NCI-H345 (cell line): ENCODE results near the gene BAHCC1.
"Not testable (repeated sequence)": the region's sequence is repeated elsewhere in the genome, so short reads cannot be mapped to it uniquely, and the experiment has no call there.

Experiments
- DNase-seq: peaks from one replicate; lab custom pipeline; 2025; lab: John Stamatoyannopoulos, UW

Gene BAHCC1

GRCh38 chr17:81394921-81395599, at the start of gene BAHCC1:
Gene BAHCC1, plus strand, starts transcription at chr17:81395457. Its CDS starts 4,283 bp downstream, at chr17:81399740.
- peak; percentile 100 for DNase-seq

- DNase-seq, result peak; percentile 99
Measured at GRCh38 chr17:81346090-81346907, 49.0 kb upstream of the BAHCC1 start.

- DNase-seq, result no peak
Measured at GRCh38 chr17:81346908-81347349, 48.3 kb upstream of the BAHCC1 start.

- no peak for DNase-seq
Measured at GRCh38 chr17:81347437-81347836, 47.8 kb upstream of the BAHCC1 start.

- DNase-seq, result peak; percentile 23
Measured at GRCh38 chr17:81348097-81349055, 46.9 kb upstream of the BAHCC1 start.

- no peak for DNase-seq
Measured at GRCh38 chr17:81349397-81350319, 45.6 kb upstream of the BAHCC1 start.

GRCh38 chr17:81350320-81350890, 44.9 kb upstream of the BAHCC1 start:
- no peak for DNase-seq

GRCh38 chr17:81351329-81352052, 43.8 kb upstream of the BAHCC1 start:
- not testable (repeated sequence) for DNase-seq

GRCh38 chr17:81352056-81352455, 43.2 kb upstream of the BAHCC1 start:
- DNase-seq, result not testable (repeated sequence)

GRCh38 chr17:81354252-81354953, 40.9 kb upstream of the BAHCC1 start:
- DNase-seq, result no peak

GRCh38 chr17:81354954-81355347, 40.3 kb upstream of the BAHCC1 start:
- DNase-seq, result no peak

- no peak for DNase-seq
Measured at GRCh38 chr17:81359218-81359617, 36.0 kb upstream of the BAHCC1 start.

GRCh38 chr17:81362001-81362400, 33.3 kb upstream of the BAHCC1 start:
- not testable (repeated sequence) for DNase-seq

- DNase-seq, result no peak
Measured at GRCh38 chr17:81364278-81365147, 30.7 kb upstream of the BAHCC1 start.

- DNase-seq, result no peak
Measured at GRCh38 chr17:81365148-81365600, 30.1 kb upstream of the BAHCC1 start.

GRCh38 chr17:81365601-81366585, 29.4 kb upstream of the BAHCC1 start:
- no peak for DNase-seq

GRCh38 chr17:81366648-81367047, 28.6 kb upstream of the BAHCC1 start:
- no peak for DNase-seq
